GM18867 (cell line): Measurements from ENCODE around the gene PLIN1.

Experiments
- ATAC-seq: cut with Tn5 transposase; IDR thresholded peaks from one replicate; pipeline ENCODE4 v1.9.1; 2021; ENCODE audit warnings: mild to moderate bottlenecking, moderate library complexity; ENCODE audit not compliant: unreplicated experiment

Gene PLIN1

GRCh38 chr15:89654301-89654761 is 24.8 kb downstream of the PLIN1 start:
- no peak for ATAC-seq

- no peak for ATAC-seq
These were observed 25.6 kb downstream of the PLIN1 start for GRCh38 chr15:89653578-89653977.

- ATAC-seq: no peak
These were observed 26.5 kb downstream of the PLIN1 start for GRCh38 chr15:89652666-89653065.

GRCh38 chr15:89652131-89652530 is 27.0 kb downstream of the PLIN1 start:
- ATAC-seq: no peak

GRCh38 chr15:89649716-89650115 is 29.5 kb downstream of the PLIN1 start:
- ATAC-seq: no peak

- ATAC-seq: no peak
These were observed 30.0 kb downstream of the PLIN1 start for GRCh38 chr15:89649013-89649625.

- ATAC-seq: no peak
These were observed 30.8 kb downstream of the PLIN1 start for GRCh38 chr15:89648106-89649012.

GRCh38 chr15:89647191-89647851 is 31.8 kb downstream of the PLIN1 start:
- no peak for ATAC-seq

- ATAC-seq: no peak
These were observed 32.6 kb downstream of the PLIN1 start for GRCh38 chr15:89646416-89647141.

GRCh38 chr15:89645680-89646079 is 33.5 kb downstream of the PLIN1 start:
- ATAC-seq: no peak

- ATAC-seq: no peak
These were observed 37.1 kb downstream of the PLIN1 start for GRCh38 chr15:89642106-89642505.

- no peak for ATAC-seq
These were observed 38.1 kb downstream of the PLIN1 start for GRCh38 chr15:89641053-89641452.

- ATAC-seq: no peak
These were observed 38.9 kb downstream of the PLIN1 start for GRCh38 chr15:89640245-89640644.

- no peak for ATAC-seq
These were observed 45.6 kb downstream of the PLIN1 start for GRCh38 chr15:89633585-89633984.

- no peak for ATAC-seq
These were observed 46.4 kb downstream of the PLIN1 start for GRCh38 chr15:89632563-89633430.

GRCh38 chr15:89631902-89632264 is 47.3 kb downstream of the PLIN1 start:
- no peak for ATAC-seq

- ATAC-seq: no peak
These were observed 47.9 kb downstream of the PLIN1 start for GRCh38 chr15:89630974-89631901.

- ATAC-seq: no peak
These were observed 48.9 kb downstream of the PLIN1 start for GRCh38 chr15:89630260-89630659.

GRCh38 chr15:89629829-89630228 is 49.3 kb downstream of the PLIN1 start:
- ATAC-seq: no peak
